GM19099 (cell line): ENCODE measurements around the gene MEGF11.

Experiments
- POLR2A ChIP-seq: IDR thresholded peaks from 3 replicates; pipeline ENCODE4 v1.6.1; 2011; ENCODE audit warnings: low read depth; ENCODE audit not compliant: insufficient read length; ENCODE audit errors: extremely low read depth

Gene MEGF11

DNA sequence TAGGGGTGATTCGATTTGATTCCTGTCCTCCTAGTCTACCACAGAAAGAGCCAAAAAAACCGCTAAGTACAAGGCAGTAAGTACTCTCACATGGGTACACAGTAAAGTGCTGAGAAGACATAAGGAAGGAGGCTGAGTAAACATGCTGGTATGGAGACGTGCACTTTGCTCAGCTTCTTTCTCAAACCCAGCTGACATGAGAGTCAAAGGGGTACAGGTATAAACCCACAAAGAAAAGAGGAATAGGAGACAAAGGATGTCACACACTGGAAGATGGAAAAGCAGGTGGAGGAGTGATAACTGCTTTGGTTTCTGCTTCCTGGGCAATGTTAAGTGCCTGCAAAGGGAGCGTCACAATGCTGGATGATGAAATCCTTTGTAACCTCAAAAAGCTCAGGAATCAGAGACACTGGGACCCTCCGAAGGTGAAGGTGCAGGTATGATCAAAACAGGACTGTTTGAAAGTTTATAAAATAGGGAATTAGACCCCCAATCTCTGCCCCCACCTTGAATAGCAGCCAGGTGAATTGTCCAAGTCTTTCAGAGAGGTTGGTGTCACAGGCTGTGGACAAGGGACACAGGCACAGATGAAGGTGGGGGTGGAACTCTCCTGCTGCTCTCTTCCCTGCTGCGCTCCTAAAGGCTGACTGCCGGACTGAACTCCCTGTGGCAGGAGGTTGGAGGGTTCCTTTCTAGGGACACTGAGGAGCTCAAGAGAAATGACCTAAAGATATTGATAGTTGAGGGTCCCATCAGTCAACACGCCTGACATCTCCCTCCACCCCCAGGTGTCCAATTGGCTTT, 282.4 kb downstream of the MEGF11 start:
- TF ChIP-seq POLR2A: no peak

- no peak for TF ChIP-seq POLR2A
Measured at GRCh38 chr15:65969865-65970816, 283.4 kb downstream of the MEGF11 start.

DNA sequence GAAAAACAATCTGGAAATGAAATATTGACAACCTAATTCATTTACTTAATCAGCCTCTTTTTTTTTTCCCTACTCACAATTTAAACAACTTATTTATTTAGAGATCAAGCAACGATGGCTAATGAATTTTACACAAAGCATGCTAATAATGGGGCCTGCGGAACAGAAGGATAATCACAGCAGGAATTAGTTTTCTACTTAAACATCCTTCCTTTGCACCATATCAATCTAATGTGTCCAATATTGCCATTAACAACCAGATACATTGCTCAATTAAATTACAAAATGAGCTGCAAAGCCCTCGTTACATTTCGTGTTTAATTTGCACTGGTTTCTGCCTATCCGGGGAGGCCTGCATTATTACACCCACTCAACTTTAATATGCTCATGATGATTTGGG, 285.0 kb downstream of the MEGF11 start:
- TF ChIP-seq POLR2A: no peak

DNA sequence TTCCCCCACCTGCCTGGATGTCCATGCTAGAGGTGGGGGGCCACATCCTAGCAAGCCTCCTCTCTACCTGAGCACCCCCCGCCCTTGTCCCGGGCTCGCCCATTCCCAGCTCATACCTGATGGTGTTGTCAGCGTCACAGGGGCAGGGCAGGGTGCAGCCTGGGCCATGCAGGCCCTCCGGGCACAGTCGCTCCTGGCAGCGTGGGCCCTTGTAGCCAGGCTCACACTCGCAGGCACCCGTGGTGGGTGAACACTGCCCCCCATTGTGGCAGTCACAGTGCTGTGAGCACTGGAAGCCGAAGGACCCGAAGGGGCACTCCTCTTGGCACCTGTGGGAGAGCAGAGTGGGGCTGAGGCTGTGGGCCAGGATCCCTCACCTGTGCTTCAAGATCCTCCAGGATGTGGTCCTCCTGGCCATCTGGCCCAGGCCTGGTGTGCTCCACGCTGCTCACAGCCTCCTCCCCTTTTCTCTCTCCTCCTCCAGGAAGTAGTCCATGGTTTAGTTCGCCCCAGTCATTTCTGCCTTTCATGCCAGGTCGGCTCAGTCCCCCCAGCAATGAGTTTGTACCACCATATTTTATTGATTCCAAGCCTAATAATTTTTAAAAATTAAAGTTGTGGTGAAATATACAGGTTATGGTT, 288.6 kb downstream of the MEGF11 start:
- no peak for TF ChIP-seq POLR2A

DNA sequence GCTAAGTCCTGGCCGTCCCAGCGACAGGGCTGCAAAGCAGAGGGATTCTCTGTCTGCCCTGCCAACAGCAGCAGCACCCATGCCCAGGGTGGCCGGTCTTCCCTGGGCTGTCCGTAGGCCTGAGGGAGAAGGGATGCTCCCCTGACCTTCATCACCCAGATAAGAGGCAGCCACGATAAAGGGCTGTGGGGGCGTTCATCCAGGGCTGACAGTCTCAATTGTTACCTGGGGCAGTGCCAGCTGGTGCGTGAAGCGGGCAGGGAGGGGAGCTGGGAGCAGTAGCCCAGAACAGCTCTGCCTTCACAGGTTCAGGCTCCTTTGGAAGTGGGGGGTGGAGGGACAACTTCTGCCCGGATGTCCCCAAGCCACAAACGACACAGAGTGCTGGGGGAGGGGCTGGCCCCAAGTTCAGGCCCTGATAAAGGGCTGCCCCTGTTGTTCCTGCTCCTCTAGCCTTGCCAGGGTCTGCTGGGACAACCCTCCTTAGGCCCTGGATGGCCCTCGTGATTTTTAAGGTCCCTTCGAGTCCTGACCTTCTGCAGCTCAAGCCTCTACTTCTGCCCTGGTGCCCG, 289.6 kb downstream of the MEGF11 start:
- TF ChIP-seq POLR2A: no peak

- no peak for TF ChIP-seq POLR2A
Measured at GRCh38 chr15:65963358-65963757, 290.2 kb downstream of the MEGF11 start.

DNA sequence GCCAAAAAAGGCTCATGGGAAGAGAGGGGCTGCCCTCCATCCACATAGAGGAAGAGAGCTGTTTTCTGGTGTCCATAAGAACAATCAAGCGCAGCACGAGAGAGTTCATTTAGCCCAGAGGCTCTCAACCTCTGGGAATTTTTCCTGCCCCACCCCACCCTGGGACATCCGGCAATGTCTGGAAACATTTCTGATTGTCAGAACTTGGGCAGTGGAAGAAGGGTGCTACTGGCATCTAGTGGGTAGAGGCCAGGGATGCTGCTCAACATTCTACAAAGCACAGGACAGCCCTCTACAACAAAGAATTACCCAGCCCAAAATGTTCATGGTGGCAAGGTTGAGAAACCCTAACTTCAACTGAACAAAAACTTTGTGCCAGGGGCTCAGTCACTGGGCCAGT, 291.4 kb downstream of the MEGF11 start:
- TF ChIP-seq POLR2A: no peak

DNA sequence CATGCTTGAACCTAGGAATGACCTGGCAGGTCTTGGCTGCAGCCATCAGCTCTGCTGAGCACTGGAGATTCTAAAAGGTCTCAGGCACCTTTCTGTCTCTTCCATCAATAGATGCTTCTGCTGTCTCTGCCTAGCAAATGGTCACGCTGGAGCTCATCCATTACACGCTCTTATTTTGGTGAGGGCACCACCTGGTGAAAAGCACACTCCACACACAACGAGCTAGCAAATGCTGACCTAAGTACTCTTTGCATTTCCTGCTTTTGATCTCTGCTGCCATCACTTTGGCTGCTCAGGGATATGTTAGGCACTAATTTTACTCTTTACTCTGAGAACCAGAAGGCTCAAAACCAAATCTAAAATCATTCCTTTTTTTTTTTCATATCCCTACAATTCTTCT, 293.0 kb downstream of the MEGF11 start:
- no peak for TF ChIP-seq POLR2A

DNA sequence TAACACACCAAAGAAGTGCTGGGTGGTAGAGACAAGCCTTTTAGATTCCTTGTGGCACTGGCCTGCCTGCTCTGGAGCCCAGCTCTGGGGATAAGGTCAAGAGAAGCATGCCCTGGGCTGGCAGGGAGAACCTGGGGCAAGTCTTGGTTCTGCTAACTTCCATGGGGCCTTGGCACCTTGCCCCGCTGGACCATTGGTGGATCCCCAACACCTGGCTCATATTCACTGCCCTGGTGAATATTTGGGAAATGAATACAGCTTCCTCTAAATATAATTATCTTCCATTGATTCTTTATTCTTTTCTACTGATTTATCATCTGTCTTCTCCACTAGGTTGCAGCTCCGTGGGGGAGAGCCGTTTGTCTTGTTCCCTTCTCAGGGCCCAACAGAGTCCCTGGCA, 294.7 kb downstream of the MEGF11 start:
- no peak for TF ChIP-seq POLR2A

DNA sequence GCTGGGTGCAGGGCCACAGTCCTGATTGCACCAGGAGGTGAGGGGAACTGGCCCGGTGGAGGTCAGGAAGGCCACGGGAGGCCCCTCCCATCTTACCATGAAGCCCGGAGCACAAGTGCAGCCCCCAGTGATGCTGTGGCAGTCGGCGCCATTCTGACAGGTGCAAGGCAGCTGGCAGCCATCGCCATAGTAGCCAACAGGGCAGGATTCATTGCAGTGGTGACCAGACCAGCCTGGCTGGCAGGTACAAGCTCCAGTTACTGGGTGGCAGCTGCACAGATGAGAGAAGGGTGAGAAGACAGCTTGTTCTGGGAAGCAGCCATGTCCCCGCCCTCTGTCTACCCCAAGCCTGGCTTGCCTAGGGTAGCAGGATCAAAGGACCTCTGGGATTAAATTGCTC, 296.1 kb downstream of the MEGF11 start:
- no peak for TF ChIP-seq POLR2A

- TF ChIP-seq POLR2A: no peak
Measured at GRCh38 chr15:65956899-65957298, 296.7 kb downstream of the MEGF11 start.

DNA sequence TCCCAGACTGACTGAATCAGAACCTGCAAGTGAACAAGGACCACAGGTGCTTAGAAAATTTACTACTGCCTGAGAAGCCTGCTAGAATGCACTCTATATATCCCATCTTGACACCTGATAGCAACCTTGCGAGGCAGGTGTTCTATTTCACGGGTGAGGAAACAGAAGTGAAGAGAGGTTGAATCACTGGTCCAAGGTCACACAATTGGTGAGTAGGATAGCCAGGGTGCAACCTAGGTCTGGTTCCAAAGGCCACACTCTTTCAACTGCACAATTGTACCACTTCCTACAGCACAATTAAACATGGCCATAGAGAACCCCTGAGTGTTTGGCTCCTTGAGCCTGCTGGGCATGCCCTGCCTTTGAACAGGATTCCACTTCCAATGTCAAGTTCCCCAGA, 297.2 kb downstream of the MEGF11 start:
- TF ChIP-seq POLR2A: no peak

DNA sequence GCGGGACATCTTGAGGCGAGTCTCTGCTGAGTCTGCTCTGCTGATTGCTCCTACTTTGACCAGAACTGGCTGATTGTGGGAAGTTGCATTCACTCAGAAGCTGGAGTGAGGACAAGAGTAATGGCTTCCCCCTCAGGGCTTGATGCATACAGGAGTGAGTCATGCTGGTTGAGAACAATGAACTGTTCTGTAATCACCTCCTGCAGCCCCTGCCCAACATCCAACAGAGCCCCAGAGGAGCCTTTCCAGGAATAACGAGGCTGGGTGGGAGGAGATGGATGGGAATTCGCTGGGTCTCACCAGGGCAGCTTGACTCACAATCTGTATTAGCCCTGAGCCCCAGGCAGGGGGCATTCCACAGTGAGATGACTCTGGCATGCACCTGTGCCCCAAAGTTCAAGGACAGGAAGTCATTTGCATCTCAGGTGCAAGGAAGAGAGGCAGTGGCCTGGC, 299.2 kb downstream of the MEGF11 start:
- TF ChIP-seq POLR2A: no peak

DNA sequence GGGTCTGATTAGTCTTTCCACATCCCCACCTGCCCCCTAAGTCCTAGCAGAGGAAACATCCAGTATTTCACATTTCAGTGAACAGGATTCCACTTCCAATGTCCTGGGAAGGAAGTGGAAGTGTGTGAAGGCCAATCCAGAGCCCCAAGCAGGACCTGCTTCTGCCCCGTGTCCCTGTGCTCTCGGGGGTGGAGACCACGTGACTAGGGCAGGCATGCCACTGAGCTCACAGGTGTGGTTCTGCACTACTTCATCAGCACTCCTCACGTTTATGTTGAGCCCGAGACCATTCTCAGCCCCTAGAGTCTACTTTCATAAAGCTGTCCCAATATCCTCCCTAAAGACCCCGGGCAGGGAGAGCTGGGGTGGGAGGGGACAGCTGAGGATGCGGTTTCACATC, 299.9 kb downstream of the MEGF11 start:
- TF ChIP-seq POLR2A: no peak
